Raji (cell line): ENCODE results near the gene ZNF423.

Experiments
- POLR2A ChIP-seq: IDR thresholded peaks from 2 replicates; pipeline ENCODE4 v1.6.1; 2011; ENCODE audit warnings: low read depth, low read length, control low read depth; ENCODE audit not compliant: insufficient read depth

ZNF423 gene

GRCh38 chr16:49452108-49452507, 403.8 kb downstream of the ZNF423 start:
- no peak for TF ChIP-seq POLR2A

GRCh38 chr16:49446805-49447204, 409.1 kb downstream of the ZNF423 start:
- no peak for TF ChIP-seq POLR2A

GRCh38 chr16:49443576-49443975, 412.3 kb downstream of the ZNF423 start:
- TF ChIP-seq POLR2A = no peak

GRCh38 chr16:49442805-49443204, 413.1 kb downstream of the ZNF423 start:
- TF ChIP-seq POLR2A = no peak

- TF ChIP-seq POLR2A = peak; percentile 42; the same call in 1 of the 2 replicates
Measured at GRCh38 chr16:49441366-49441780, 414.5 kb downstream of the ZNF423 start.

- no peak for TF ChIP-seq POLR2A
Measured at GRCh38 chr16:49440156-49441065, 415.5 kb downstream of the ZNF423 start.

GRCh38 chr16:49439676-49440075, 416.2 kb downstream of the ZNF423 start:
- no peak for TF ChIP-seq POLR2A

- TF ChIP-seq POLR2A = no peak
Measured at GRCh38 chr16:49439050-49439449, 416.9 kb downstream of the ZNF423 start.
